ENCODE results near the gene MEG3.

DNA sequence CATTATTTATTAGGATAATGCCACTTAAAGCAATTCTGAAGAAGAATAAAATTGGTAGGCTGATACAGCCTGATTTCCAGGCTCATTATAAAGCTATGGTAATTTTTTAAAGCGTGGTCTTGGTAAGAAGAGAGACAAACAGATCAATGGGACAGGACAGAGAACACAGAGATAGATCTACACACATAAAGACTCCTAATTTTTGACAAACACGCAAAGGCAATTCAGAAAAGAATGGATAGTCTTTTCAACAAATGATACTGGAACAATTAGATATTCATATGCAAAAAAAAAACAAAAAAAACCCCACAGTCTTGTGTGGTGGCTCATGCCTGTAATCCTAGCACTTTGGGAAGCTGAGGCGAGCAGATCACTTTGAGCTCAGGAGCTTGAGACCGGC, 25.9 kb upstream of the MEG3 start:
- TF ChIP-seq, protein P1, sequence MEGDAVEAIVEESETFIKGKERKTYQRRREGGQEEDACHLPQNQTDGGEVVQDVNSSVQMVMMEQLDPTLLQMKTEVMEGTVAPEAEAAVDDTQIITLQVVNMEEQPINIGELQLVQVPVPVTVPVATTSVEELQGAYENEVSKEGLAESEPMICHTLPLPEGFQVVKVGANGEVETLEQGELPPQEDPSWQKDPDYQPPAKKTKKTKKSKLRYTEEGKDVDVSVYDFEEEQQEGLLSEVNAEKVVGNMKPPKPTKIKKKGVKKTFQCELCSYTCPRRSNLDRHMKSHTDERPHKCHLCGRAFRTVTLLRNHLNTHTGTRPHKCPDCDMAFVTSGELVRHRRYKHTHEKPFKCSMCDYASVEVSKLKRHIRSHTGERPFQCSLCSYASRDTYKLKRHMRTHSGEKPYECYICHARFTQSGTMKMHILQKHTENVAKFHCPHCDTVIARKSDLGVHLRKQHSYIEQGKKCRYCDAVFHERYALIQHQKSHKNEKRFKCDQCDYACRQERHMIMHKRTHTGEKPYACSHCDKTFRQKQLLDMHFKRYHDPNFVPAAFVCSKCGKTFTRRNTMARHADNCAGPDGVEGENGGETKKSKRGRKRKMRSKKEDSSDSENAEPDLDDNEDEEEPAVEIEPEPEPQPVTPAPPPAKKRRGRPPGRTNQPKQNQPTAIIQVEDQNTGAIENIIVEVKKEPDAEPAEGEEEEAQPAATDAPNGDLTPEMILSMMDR (IDR thresholded peaks at IDR 0.05; ENCODE audit: control extremely low read depth in 1 of 3, insufficient read depth in 1 of 3, low read depth in 1 of 3, low read length in 3 of 3), result no peak
- TF ChIP-seq POLR2A (IDR thresholded peaks at IDR 0.05; ENCODE audit: control extremely low read depth in 1 of 2, low read depth in 2 of 2, low read length in 2 of 2), result no peak
- TF ChIP-seq, protein P2, sequence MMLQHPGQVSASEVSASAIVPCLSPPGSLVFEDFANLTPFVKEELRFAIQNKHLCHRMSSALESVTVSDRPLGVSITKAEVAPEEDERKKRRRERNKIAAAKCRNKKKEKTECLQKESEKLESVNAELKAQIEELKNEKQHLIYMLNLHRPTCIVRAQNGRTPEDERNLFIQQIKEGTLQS (IDR thresholded peaks at IDR 0.05; ENCODE audit: insufficient read depth, low read depth, low read length), result no peak
- TF ChIP-seq SIX5 (IDR thresholded peaks at IDR 0.05; ENCODE audit: low read depth, low read length), result no peak
- TF ChIP-seq JUN (IDR thresholded peaks at IDR 0.05; ENCODE audit: low read depth, low read length), result no peak

Measured in H1 (cell line).